NCI-H2029 (cell line): Measurements from ENCODE around the gene ANGPTL3.
"Not testable (repeated sequence)": the region's sequence is repeated elsewhere in the genome, so short reads cannot be mapped to it uniquely, and the experiment has no call there.

Source experiments
- DNase-seq: peaks from one replicate; lab custom pipeline; 2025; lab: John Stamatoyannopoulos, UW

ANGPTL3 gene, protein sequence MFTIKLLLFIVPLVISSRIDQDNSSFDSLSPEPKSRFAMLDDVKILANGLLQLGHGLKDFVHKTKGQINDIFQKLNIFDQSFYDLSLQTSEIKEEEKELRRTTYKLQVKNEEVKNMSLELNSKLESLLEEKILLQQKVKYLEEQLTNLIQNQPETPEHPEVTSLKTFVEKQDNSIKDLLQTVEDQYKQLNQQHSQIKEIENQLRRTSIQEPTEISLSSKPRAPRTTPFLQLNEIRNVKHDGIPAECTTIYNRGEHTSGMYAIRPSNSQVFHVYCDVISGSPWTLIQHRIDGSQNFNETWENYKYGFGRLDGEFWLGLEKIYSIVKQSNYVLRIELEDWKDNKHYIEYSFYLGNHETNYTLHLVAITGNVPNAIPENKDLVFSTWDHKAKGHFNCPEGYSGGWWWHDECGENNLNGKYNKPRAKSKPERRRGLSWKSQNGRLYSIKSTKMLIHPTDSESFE

GRCh38 chr1:62597281-62597680, at the start of gene ANGPTL3:
ANGPTL3 (plus strand) TSS chr1:62597520; CDS start chr1:62597567, 47 bp downstream.
- DNase-seq: no peak

DNA sequence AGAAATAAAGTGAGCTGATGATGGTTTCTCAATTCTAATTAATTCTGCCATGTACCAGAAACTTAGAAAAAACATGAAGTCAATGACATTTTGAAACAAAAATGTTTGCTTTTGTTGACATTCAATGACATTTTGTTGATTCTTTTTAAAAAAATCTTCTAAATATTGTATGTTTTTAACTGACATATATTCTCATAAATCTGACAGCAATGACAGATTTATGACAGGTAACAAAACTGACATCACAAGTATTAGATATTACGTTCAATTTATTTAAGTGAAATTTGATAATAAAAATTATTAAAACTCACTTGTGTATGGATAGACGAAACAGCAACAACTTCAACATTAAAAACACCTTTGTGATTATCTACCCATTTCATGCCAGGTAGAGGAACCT, 36.0 kb upstream of the ANGPTL3 start:
- no peak for DNase-seq

GRCh38 chr1:62567182-62567581, 30.1 kb upstream of the ANGPTL3 start:
- not testable (repeated sequence) for DNase-seq

- not testable (repeated sequence) for DNase-seq
Measured at GRCh38 chr1:62567926-62568325, 29.4 kb upstream of the ANGPTL3 start.

DNA sequence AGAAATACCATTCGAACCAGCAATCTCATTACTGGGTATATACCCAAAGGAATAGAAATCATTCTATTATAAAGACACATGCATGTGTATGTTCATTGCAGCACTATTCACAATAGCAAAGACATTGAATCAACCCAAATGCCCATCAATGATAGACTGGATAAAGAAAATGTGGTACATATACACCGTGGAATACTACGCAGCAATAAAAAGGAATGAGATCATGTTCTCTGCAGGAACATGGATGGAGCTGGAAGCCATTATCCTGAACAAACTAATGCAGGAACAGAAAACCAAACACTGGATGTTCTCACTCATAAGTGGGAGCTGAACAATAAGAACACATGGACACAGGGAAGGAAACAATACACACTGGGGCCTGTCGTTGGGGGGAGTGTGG, 25.8 kb upstream of the ANGPTL3 start:
- not testable (repeated sequence) for DNase-seq

- DNase-seq: no peak
Measured at GRCh38 chr1:62572476-62572875, 24.8 kb upstream of the ANGPTL3 start.

- no peak for DNase-seq
Measured at GRCh38 chr1:62573675-62574074, 23.6 kb upstream of the ANGPTL3 start.

DNA sequence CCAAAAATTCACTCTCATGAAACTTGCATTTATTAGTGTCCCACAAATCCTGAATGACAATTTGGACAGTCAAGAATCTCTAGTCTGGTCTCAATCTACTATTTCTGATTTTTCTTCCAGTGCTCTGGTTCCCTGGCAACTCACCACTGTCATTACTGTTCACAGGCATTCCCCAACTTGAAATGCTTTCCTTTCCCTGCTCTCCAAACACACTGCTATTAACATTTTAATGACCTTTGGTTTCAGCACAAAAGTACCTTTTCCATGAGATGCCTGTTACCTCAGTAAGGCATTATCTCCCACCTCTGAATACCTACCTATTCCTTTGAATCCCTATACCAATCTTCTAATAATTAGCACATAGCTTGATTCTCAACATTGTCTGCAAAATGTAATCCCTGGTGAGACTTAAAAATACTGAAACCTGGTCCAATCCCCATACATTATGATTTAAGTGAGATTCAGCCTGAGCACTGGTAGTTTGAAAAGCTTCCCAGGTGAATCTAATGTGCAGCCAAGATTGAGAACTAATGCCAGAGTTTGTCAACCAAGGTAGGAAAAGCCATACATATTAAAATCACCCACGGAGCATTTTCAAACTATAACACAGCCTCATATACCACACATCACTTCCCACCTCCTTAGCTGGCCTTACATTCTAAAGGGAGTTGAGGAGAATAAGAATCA, 11.7 kb upstream of the ANGPTL3 start:
- DNase-seq: no peak

DNA sequence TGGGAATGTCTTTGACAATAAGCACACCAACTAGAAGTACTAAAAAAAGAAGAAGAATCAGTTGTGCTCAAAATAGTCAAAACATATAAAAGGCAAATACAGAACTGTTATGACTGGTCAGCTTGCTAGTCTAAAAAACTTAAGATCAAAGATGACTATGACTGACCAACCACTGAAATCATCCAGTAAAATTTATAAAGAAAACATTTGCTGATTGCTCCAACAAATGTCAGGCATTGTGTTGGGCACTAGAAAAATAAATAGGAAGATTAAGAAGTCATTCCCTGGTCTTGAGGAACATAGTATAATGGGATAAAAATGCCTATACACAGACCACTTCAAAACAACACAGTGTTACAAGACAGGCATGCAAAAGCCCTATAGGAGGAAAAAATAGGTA, 9.3 kb upstream of the ANGPTL3 start:
- no peak for DNase-seq

DNA sequence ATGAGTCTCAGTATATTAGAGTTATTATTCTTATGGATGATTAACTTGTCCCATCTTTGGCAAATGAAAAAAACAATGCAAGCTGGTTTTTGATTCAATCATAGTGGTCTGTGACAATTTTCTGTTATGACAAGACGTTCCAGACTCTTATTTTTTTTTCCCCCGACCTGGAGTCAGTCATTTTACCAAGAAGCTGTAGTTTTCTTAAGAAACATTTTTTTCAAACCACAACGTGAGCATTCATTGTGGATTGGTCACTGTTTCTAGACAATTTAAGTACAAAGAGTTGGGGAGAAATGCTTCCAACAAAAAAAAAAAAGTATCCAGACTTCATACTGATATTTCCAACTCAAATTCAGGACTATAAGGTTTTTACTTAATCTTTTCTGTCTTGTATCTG, 8.0 kb upstream of the ANGPTL3 start:
- no peak for DNase-seq

GRCh38 chr1:62590255-62590969, 6.9 kb upstream of the ANGPTL3 start:
- no peak for DNase-seq

- no peak for DNase-seq
Measured at GRCh38 chr1:62590970-62591368, 6.4 kb upstream of the ANGPTL3 start.

GRCh38 chr1:62593825-62594394, 3.4 kb upstream of the ANGPTL3 start:
- DNase-seq: no peak

DNA sequence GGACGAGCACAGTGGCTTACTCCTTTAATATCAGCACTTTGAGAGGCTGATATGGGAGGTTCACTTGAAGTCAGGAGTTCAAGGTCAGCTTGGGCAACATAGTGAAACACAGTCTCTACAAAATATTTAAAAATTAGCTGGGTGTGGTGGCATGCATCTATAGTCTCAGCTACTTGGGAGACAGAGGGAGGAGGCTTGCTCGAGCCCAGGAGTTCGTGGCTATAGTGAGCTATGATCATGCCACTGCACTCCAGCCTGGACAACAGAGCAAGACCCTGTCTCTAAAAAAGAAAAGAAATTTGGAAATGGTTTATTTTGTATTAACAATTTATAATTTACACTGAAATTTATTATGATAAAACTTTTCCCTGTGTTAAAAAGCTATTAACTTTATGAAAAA, 1.7 kb upstream of the ANGPTL3 start:
- no peak for DNase-seq

DNA sequence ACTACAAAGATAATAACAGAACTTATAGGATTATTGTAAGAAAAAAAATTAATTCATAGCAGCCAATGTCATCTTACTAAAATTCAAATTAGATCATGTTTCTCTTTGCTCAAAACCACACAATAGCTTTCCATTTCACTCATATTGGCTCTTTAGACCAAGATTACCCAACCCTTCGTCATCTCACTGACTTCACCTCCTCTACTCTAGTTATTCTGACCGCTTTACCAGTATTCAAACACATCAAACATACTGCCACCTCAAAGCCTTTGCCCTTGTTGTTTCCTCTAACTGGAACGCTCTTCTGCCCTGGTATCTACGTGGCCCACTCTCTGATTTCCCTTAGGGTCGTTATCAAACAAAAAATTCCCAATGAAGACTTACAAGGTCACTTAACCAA, 1.7 kb downstream of the ANGPTL3 start:
- peak; percentile 3 for DNase-seq

- no peak for DNase-seq
Measured at GRCh38 chr1:62601457-62601856, 4.1 kb downstream of the ANGPTL3 start.

DNA sequence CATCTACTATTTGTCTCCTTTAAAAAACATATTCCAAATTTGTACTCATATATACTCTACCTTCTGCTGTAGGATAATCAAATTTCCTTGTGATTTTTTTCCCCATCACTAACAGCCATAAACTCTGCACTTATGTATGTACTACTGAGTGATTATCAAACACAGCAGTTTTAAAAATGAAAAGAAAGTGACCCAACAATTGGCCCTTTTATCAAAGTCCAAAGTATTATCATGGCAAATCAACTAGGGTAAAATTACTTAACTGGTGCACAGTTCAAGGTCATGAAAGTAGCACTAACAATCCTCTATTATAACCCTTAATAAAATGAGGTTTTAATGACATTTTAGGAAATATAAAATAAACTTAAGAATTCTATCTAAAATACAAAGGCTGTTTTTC, 11.6 kb downstream of the ANGPTL3 start:
- DNase-seq: no peak

DNA sequence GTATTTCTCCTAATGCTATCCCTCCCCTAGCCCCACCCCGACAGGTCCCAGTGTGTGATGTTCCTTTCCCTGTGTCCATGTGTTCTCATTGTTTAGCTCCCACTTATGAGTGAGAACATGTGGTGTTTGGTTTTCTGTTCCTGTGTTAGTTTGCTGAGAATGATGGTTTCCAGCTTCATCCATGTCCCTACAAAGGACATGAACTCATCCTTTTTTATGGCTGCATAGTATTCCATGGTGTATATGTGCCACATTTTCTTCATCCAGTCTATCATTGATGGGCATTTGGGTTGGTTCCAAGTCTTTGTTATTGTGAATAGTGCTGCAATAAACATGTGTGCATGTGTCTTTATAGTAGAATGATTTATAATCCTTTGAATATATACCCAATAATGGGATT, 13.3 kb downstream of the ANGPTL3 start:
- not testable (repeated sequence) for DNase-seq

- DNase-seq: no peak
Measured at GRCh38 chr1:62612770-62613169, 15.4 kb downstream of the ANGPTL3 start.

GRCh38 chr1:62613325-62613727, 16.0 kb downstream of the ANGPTL3 start:
- DNase-seq: no peak

DNA sequence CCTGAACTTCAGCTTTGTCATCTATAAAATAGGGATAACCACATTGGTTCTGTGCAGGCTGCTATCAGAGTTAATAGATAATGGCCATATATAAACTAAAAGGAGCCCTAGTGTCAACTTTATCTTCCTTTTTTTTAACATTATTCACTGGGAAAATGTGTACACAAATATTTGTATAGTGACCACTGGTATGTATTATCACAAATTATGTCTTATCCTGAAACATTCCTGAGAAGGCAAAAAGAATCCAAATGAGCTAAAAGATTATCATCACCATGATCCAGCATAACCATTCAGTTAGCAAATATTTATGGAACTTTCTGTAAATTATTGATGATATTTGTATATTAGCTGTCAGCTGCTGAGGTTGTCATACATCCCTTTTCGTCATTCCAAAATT, 16.6 kb downstream of the ANGPTL3 start:
- DNase-seq: no peak

- peak; percentile 81 for DNase-seq
Measured at GRCh38 chr1:62621907-62622306, 24.6 kb downstream of the ANGPTL3 start.
